Kidney capillary endothelial cell (primary cell): ENCODE results near the gene HTR2A.

ENCODE experiments used
- DNase-seq: peaks from one replicate; pipeline ENCODE4 v3.0.0-alpha.2; 2018; ENCODE audit warnings: low spot score

The HTR2A gene

GRCh38 chr13:46868091-46868490, 28.8 kb downstream of the HTR2A start:
- DNase-seq = no peak

DNA sequence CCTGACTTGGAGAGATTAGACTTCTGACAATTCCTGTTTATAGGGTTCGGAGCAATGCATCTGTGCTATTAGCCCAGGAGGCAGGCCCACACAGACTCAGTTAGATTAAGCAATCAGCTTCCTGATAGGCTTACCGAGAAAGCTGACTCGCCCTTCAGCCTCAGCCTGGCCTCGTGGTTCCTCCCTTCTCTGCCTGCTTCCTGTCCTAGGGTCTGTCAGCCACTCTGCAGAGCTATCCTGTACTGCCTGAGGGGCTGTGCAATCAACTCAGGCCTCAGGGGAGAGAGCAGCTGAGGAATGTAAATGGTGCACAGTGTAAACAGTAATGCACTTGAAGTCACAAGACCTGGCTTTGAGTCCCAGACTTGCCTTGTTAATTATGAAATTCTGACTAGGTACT, 30.7 kb downstream of the HTR2A start:
- DNase-seq = no peak

DNA sequence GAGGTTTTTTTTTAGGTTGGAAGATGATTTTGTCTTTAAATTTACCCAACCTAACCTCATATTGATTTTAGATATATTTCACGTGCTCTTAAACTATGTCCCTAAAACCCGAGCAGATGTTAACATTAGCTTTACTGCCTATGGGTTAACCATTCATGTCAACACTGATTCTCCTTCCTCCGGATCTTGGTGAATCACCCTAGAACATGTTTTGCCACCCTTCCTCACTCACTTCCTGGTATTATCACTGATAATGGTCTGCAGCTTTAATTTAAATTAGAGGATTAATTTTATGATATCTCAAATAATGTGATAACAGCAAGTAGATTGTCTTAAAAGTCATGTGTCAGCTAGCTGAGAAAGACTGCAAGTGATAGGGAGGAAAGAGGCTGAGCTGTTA, 31.9 kb downstream of the HTR2A start:
- DNase-seq = peak; percentile 47

DNA sequence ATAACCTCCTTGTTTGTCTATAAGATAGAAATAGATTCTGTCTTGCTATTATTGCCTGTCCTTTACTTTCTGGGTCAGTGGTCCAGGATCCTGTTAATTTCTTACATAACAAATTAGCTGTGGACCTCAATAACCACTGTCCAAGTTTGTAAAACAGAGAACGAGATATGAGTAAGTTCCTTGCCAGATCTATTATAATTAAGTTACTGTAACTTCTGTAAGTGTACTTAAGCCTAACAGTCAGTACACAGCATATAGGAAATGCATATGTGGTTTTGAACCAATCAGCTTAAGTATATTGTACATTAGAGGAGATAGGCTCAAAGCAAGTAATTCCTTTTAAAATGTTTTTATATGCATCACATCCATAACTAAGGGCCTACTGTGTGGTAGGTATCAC, 34.9 kb downstream of the HTR2A start:
- DNase-seq = no peak

- no peak for DNase-seq
Measured at GRCh38 chr13:46860722-46861121, 36.1 kb downstream of the HTR2A start.

DNA sequence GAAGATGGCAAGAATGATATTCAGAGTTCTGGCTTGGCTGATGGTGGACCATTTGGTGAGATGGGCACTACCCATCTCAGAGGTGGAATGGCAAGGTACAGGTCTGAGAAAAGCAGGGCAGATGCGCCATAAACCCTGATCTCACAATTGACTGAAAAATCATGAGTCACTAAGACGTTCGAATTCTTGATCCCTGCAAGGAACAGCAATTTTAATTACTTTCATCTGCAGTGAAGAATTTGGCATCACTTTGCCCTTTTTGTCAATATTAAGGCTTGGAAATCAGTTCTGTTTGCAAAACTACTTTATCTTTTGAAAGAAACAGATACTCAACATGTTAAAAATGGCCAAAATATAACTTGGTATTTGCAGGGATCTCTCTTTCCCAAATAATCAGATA, 38.1 kb downstream of the HTR2A start:
- DNase-seq = no peak

DNA sequence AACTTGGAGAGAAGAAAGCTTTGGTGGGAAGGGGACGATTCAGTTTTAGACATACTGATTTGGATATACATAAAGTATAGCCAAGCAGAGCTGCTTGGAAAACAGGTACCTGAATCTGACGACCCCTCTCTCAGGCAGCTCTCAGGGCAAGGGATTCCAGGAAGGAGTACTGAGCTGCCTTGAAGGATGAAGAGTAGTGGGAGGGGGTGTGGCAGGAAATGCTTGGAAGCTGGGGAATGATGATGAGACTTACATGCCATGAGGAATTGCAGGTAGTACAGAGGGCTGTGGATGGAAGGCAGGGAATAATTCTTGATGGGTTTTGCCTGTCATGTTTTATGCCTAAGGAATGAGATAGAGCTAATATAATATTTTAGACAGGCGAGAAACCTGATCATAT, 38.7 kb downstream of the HTR2A start:
- no peak for DNase-seq

DNA sequence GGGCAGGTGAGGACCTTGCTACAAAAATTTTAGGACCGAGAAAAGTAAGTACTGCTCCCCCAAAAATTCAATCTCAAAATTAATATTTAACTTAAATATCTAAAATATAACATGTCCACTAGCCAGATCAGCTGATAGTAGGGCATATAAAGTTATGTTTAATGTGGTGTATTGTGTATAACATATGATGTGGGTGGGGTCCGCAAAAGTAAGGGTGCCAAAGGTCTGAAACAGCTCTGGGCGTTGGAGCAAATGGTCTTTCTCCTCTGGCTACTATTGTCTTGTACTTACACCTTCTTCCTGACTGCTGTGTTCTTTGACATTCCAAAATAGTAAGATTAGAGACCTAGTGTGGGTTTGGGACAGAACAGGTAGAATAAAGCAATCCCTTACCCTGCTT, 41.2 kb downstream of the HTR2A start:
- DNase-seq = no peak

GRCh38 chr13:46855166-46855565, 41.7 kb downstream of the HTR2A start:
- no peak for DNase-seq

GRCh38 chr13:46852168-46852567, 44.7 kb downstream of the HTR2A start:
- no peak for DNase-seq

DNA sequence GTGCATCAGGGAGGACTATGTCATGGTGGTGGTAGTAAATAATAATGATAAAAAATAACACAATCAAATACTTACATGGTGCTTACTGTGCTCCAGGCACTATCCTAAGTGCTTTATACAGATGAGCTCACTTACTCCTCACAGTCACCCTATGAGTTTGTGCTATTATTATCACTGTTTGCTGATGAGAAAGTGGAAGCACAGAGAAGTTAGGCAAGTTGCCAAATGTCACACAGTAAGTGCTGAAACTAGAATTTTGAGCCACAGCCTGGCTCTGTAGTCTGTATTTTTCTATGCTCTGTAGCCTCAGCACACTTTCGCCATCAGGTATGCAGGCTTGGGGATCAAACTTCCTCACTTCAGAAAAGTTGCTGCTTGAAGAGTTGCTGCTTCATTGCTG, 46.6 kb downstream of the HTR2A start:
- no peak for DNase-seq

DNA sequence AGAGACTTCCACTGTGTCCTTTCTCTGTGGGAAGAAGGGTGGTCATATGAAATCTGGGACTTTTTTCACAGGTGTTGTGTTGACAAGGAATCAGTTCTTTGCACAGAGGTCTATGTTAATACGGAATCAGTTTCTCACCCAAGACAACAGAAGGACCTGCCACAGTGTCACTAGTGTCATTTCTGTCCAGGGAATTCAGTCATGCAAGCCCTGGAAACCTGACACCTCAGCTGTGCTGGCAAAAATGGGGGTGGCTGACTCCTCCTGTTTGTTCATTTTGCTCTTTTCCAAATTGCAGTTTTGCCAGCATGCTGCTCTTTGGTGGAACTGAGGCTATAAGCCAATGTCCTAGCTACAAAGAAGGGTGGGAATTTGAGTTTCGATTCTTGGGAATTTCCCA, 50.1 kb downstream of the HTR2A start:
- no peak for DNase-seq

GRCh38 chr13:46845146-46845545, 51.7 kb downstream of the HTR2A start:
- DNase-seq = no peak

GRCh38 chr13:46844431-46844830, 52.4 kb downstream of the HTR2A start:
- DNase-seq = peak; percentile 5

DNA sequence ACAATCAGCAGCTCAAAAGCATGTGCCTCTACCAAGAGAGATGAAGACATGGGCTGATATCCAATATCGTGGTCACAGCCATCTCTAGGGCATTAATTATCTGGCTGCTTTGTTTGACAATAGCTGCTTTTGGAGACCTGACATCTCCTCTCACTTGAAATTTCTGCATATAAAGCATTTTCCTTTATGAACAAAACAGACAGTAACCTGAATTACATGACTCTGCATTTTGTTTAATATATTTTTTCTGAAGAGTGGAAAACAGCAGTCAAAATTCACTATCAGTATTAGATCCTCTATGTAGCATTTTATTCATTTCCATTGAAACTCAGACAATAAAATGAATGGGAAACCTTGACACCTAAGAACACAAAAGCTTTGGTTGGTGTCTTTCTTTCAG, 57.5 kb downstream of the HTR2A start:
- no peak for DNase-seq

- no peak for DNase-seq
Measured at GRCh38 chr13:46834657-46835056, 62.2 kb downstream of the HTR2A start.

GRCh38 chr13:46831588-46832194, 65.2 kb downstream of the HTR2A start:
- peak; percentile 52 for DNase-seq

GRCh38 chr13:46830405-46831005, 66.3 kb downstream of the HTR2A start:
- DNase-seq = no peak

DNA sequence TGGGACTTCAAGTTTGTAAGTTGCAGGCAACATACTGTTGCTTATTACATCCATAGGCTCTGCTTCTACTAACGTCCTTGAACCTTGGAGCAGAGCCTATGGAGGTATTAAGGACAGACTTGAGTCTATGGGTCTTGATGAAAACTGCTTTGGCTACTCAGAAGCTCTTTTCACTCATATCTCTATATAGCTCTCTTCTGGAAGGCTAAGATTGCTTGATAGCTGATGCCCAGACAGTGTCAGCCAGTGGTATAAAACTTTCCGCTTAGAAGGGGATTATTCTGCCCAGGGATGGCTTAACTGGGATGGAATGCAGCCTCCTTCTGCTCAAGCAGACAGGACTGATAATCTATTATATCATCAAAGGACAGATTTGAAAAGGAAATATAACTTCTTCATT, 74.3 kb downstream of the HTR2A start:
- no peak for DNase-seq

- DNase-seq = no peak
Measured at GRCh38 chr13:46817838-46818476, 78.9 kb downstream of the HTR2A start.

- DNase-seq = peak; percentile 33
Measured at GRCh38 chr13:46817095-46817494, 79.8 kb downstream of the HTR2A start.

DNA sequence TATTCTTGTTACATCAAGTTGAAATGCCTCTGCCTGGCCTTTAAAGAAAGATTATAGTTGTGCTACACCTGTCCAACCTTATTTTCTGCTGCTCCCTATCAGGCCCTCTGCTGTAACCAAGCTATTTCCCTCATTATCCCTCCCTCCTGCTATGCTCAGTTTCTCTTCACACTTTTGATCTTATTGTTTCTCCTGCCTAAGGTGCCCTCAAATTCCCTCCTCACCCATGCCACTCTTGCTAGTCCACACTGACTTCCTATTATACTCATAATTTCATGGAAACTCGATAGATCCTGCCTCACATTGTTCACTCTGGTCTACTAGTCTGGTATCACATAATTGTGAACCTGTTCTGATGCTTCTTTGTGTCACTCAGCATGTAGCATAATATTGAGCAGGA, 80.5 kb downstream of the HTR2A start:
- DNase-seq = no peak

DNA sequence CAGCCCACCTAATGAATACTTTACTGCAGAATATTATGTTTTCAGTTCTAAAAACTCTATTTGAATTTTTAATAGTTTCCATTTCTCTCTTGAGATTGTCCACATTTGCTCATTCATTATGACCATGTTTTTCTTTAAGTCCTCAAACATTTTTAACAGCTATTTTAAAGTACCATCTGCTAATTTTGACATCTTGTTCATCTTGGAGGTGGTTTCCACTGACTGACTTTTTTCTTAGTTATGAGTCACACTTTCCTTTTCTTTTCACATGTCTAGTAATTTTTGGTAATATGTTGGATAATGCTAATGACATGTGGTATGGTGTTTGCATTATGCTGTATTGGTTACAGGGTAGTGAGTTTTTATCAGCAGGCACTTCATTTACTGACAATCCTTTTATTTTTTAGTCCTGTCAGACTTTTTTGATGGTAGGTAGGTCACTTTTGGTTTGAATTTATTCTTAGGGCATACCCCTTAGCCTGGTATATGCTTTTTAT, 84.5 kb downstream of the HTR2A start:
- no peak for DNase-seq

DNA sequence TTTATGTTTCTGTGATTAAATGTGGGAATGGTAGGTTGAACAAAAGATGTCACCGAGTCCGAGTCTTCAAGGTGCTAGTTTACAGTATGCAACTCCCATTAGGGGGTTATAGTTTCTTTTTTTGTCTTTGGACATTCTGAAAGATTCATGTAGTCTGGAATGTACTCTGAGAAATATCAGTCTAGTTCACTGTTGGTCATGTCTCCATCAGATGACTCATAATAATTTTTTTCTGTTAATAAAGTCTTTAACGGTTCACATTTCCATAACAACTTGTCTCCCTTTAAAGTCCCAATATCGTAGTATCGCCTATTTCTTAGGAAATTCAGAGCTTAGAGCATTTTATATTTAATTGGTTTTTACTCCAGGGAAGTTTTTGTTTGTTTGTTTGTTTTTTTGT, 86.4 kb downstream of the HTR2A start:
- no peak for DNase-seq
